CD4-positive, CD25-positive, alpha-beta regulatory T cell (primary cell): Measurements from ENCODE around the gene NFIB. TPM values are rescaled to one million over a fixed set of nuclear protein-coding genes. Genes with fewer than 3 reads are reported as not detected.

Source experiments
- ATAC-seq, 2 donors: fragments of 150-1000 bp; cut with Tn5 transposase; one replicate each; pipeline ENCODE4 v1.10.0; 2021; ENCODE audit warnings: low read depth in 2 of 2, moderate number of reproducible peaks in 2 of 2, moderate library complexity in 1 of 2
- DNase-seq, 3 donors: peaks; one replicate each; pipeline versions ENCODE4 v3.0.0 to v3.0.0-alpha.2; 2012 to 2022; ENCODE audit warnings: mixed read lengths in 1 of 3
- H3K27ac ChIP-seq: one replicate; pipeline ENCODE4 v1.7.0; 2013; ENCODE audit warnings: mild to moderate bottlenecking, low read length; ENCODE audit not compliant: insufficient read depth, poor library complexity, severe bottlenecking
- H3K27me3 ChIP-seq: one replicate; pipeline ENCODE4 v1.7.0; 2013; ENCODE audit warnings: low read length; ENCODE audit not compliant: control insufficient read depth, insufficient read depth
- H3K36me3 ChIP-seq: one replicate; pipeline ENCODE4 v1.7.0; 2013; ENCODE audit warnings: mild to moderate bottlenecking, low read length, moderate library complexity; ENCODE audit not compliant: control insufficient read depth, insufficient read depth
- H3K4me1 ChIP-seq: 2 replicates; pipeline ENCODE4 v1.7.0; 2013; ENCODE audit warnings: mild to moderate bottlenecking, low read length; ENCODE audit not compliant: insufficient read depth, control insufficient read depth, poor library complexity, severe bottlenecking
- H3K4me3 ChIP-seq: one replicate; pipeline ENCODE4 v1.7.0; 2013; ENCODE audit warnings: low read depth, mild to moderate bottlenecking, low read length, moderate library complexity
- H3K9me3 ChIP-seq, 2 experiments: 1 replicate in 1 of 2; 2 replicates in 1 of 2; pipeline ENCODE4 v1.7.0; 2013; ENCODE audit warnings: low read length in 2 of 2, mild to moderate bottlenecking in 1 of 2, moderate library complexity in 1 of 2; ENCODE audit not compliant: control insufficient read depth in 2 of 2
- H3K27ac Mint-ChIP-seq, 3 donors: one replicate each; pipeline ENCODE4 v1.8.0; 2020 to 2022; ENCODE audit warnings: mild to moderate bottlenecking in 3 of 3, mixed read lengths in 3 of 3, moderate library complexity in 2 of 3
- H3K27me3 Mint-ChIP-seq: one replicate; pipeline ENCODE4 v1.8.0; 2022; ENCODE audit warnings: mild to moderate bottlenecking, mixed read lengths
- H3K36me3 Mint-ChIP-seq: one replicate; pipeline ENCODE4 v1.8.0; 2020; ENCODE audit warnings: mixed read lengths
- H3K4me1 Mint-ChIP-seq, 4 donors: one replicate each; pipeline ENCODE4 v1.8.0; 2020 to 2022; ENCODE audit warnings: mixed read lengths in 4 of 4, mild to moderate bottlenecking in 1 of 4
- H3K4me3 Mint-ChIP-seq, 4 donors: one replicate each; pipeline ENCODE4 v1.8.0; 2020 to 2022; ENCODE audit warnings: mild to moderate bottlenecking in 4 of 4, mixed read lengths in 4 of 4, moderate library complexity in 3 of 4
- H3K9me3 Mint-ChIP-seq, 7 donors: one replicate each; pipeline ENCODE4 v1.8.0; 2020 to 2022; ENCODE audit warnings: mixed read lengths in 7 of 7, mild to moderate bottlenecking in 3 of 7, moderate library complexity in 2 of 7
- polyA plus RNA-seq, 4 donors: library from polyadenylated mRNA; unstranded; fragments of 300-500 nt; fragmentation: Illumina TruSeq; gene quantifications; one replicate each; pipeline ENCODE4 v1.2.3, GENCODE V29; 2021
- total RNA-seq: library from RNA; stranded (reverse); gene quantifications from one replicate; pipeline ENCODE4 v1.2.3, GENCODE V29; 2022

The NFIB gene
- total and polyA plus RNA-seq, 5 donors from 2014 or later, result 0.20 TPM; not detected in 4

DNA sequence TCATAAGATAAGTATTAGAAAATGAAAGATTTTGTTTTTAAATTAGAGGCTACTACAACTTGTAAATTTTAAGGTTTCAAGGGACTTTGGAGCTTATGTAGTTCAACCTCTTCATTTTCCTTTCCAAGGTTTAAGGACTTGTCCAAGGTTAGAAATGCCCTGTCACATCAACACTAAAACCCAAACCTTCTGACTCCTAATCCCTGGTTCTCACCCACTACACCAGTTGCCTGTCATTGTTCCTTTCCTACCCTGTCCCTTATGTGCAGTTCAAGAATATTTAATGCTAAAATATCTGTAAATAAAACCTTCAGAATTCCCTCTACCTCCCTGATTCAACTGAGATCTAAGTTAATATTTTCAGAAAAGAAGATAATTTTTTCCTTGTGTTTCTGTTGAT lies 206.4 kb downstream of the NFIB start:
- H3K4me1 ChIP-seq, result no peaks in the 10 kb centered on the region
- no peak overlapping the region for H3K27ac ChIP-seq
- no peaks in the 10 kb centered on the region for H3K36me3 ChIP-seq
- H3K4me1 Mint-ChIP-seq, result no peaks in the 10 kb centered on the region
- no peaks in the 10 kb centered on the region for H3K27me3 Mint-ChIP-seq
- no peak overlapping the region for H3K27ac Mint-ChIP-seq
- H3K4me3 Mint-ChIP-seq, result no peak overlapping the region
- H3K27me3 ChIP-seq, result no peaks in the 10 kb centered on the region
- H3K4me3 ChIP-seq, result no peak overlapping the region
- peaks cover 0 to 3% (median 0%) of the 10 kb centered on the region in 7 donors for H3K9me3 Mint-ChIP-seq
- DNase-seq (no peak), ATAC-seq (no peak)
- no peaks in the 10 kb centered on the region for H3K36me3 Mint-ChIP-seq
- no peaks in the 10 kb centered on the region for H3K9me3 ChIP-seq

DNA sequence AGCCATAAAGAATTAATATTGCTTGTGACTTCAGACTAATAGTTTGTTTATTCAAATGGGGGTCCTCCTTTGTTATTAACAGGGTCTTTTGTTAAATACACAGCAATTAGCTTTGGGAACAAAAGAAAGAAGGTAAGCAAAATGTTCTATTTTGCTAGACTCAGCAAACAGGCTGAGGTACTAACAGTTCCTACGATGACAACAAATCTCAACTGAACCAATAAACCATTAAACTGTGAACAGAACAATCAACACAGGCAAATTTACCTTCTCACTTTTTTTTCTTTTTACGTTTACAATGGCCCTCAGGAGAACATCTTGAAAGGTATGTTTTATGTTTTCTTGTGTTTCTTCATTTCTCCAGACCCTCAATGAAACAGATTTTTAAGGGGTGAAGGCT lies 207.2 kb downstream of the NFIB start:
- Mint-ChIP-seq H3K27me3 (no peaks in the 10 kb centered on the region), H3K27ac (no peak overlapping the region), H3K4me1 (no peaks in the 10 kb centered on the region), H3K4me3 (no peak overlapping the region), H3K36me3 (no peaks in the 10 kb centered on the region), H3K9me3 (peaks cover 0 to 3% (median 0%) of the 10 kb centered on the region in 7 donors)
- DNase-seq, result no peak
- Histone ChIP-seq H3K4me3 (no peak overlapping the region), H3K27ac (no peak overlapping the region), H3K9me3 (no peaks in the 10 kb centered on the region), H3K27me3 (no peaks in the 10 kb centered on the region), H3K4me1 (no peaks in the 10 kb centered on the region), H3K36me3 (no peaks in the 10 kb centered on the region)
- ATAC-seq, result no peak

DNA sequence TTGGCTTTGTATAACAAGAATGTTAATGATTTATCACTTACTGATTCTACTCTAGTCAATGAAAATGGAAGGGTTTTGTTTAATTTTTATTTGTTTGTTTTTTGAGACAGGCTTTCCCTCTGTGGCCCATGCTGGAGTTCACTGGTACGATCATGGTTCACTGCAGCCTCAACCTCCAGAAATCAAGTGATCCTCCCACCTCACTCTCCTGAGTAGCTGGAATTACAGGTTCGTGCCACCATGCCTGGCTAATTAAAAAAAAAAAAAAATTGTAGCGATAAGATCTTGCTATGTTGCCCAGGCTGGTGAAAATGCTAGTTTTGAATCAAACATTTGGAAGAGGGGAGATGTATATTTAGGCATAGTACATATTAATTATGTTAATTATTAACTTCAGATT lies 209.4 kb downstream of the NFIB start:
- Histone ChIP-seq H3K27ac (no peak overlapping the region), H3K4me1 (no peaks in the 10 kb centered on the region), H3K27me3 (no peaks in the 10 kb centered on the region), H3K4me3 (no peak overlapping the region), H3K36me3 (no peaks in the 10 kb centered on the region), H3K9me3 (no peaks in the 10 kb centered on the region)
- ATAC-seq, result no peak
- no peak for DNase-seq
- Mint-ChIP-seq H3K36me3 (no peaks in the 10 kb centered on the region), H3K27me3 (no peaks in the 10 kb centered on the region), H3K9me3 (peaks cover 0 to 3% (median 0%) of the 10 kb centered on the region in 7 donors), H3K4me1 (no peaks in the 10 kb centered on the region), H3K27ac (no peak overlapping the region), H3K4me3 (no peak overlapping the region)

DNA sequence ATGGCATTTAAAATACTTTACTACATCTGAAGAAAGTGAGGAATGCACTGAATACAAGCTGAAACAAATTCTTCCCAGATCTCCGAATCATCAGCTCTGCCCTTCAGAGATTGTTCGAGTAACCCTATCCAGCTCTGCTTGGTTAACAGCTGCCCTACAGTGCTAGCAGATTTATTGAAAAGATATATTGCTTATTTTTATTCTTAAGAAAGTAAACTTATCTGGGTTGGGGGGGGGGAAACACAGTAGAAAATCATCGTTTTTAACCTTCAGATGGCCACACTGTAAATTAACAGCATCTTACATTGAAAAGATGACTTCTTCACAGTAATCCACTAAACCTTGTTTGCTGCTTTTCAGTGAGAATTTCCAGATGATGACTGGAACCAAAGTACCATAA lies 210.8 kb downstream of the NFIB start:
- no peak overlapping the region for H3K4me3 ChIP-seq
- no peaks in the 10 kb centered on the region for H3K4me1 ChIP-seq
- no peaks in the 10 kb centered on the region for H3K9me3 ChIP-seq
- no peaks in the 10 kb centered on the region for H3K36me3 Mint-ChIP-seq
- H3K27ac ChIP-seq, result no peak overlapping the region
- H3K27ac Mint-ChIP-seq, result no peak overlapping the region
- no peak overlapping the region for H3K4me3 Mint-ChIP-seq
- peaks cover 0 to 3% (median 0%) of the 10 kb centered on the region in 7 donors for H3K9me3 Mint-ChIP-seq
- no peaks in the 10 kb centered on the region for H3K27me3 ChIP-seq
- no peaks in the 10 kb centered on the region for H3K27me3 Mint-ChIP-seq
- no peaks in the 10 kb centered on the region for H3K4me1 Mint-ChIP-seq
- DNase-seq (no peak), ATAC-seq (no peak)
- H3K36me3 ChIP-seq, result no peaks in the 10 kb centered on the region

DNA sequence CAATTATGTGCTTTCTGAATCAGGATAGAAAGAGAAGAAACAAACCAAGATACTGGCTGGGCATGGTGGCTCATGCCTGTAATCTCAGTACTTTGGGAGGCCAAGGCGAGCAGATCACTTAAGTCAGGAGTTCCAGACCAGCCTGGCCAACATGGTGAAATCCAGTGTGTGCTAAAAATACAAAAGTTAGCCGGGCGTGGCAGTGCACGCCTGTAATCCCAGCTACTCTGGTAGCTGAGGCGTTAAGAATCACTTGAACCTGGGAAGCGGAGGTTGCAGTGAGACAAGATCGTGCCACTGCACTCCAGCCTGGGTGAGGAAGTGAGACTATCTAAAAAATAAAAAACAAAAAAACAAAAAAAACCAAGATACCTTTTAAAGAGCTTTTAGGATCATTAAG lies 214.2 kb downstream of the NFIB start:
- H3K4me3 ChIP-seq, result no peak overlapping the region
- H3K27me3 ChIP-seq, result no peaks in the 10 kb centered on the region
- no peaks in the 10 kb centered on the region for H3K36me3 ChIP-seq
- H3K27ac ChIP-seq, result no peak overlapping the region
- H3K4me1 ChIP-seq, result no peaks in the 10 kb centered on the region
- DNase-seq (no peak), ATAC-seq (no peak)
- H3K27ac Mint-ChIP-seq, result no peak overlapping the region
- H3K9me3 Mint-ChIP-seq, result peaks cover 0 to 3% (median 0%) of the 10 kb centered on the region in 7 donors
- no peaks in the 10 kb centered on the region for H3K36me3 Mint-ChIP-seq
- H3K9me3 ChIP-seq, result no peaks in the 10 kb centered on the region
- no peaks in the 10 kb centered on the region for H3K27me3 Mint-ChIP-seq
- H3K4me3 Mint-ChIP-seq, result no peak overlapping the region
- no peaks in the 10 kb centered on the region for H3K4me1 Mint-ChIP-seq

DNA sequence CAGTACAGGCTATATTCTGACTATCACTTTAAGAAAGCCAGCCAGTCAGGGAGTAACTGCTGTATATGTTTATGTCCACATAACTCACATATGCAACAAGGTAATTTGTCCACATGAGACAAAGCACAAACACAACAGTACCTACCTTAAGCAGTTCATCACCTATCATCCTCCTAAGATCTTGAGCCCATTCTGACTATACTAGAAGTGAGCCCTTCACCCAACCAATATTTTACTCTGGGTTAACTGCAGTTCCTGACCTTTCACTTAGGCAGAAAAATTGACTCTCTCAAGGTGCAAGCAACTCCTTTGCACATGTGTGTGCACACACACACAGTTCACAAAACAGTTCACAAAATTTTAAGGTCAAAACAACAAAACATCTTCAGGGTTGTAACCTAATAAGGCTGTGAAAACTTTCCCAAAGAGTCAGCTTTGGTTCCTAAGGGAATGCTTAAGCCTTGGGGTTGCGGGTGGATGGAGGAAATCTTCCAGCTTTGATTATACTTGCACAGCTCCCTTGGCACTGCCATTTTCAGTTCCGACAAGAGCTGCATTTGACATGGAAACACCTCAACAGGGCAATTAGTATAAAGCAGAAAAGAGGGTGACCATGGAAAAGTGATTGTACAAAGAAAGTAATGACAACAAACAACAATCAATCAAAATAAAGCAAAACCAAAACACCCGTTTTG lies 215.3 kb downstream of the NFIB start:
- peaks cover 0 to 3% (median 0%) of the 10 kb centered on the region in 7 donors for H3K9me3 Mint-ChIP-seq
- Histone ChIP-seq H3K36me3 (no peaks in the 10 kb centered on the region), H3K4me1 (no peaks in the 10 kb centered on the region), H3K27ac (no peak overlapping the region), H3K9me3 (no peaks in the 10 kb centered on the region), H3K27me3 (no peaks in the 10 kb centered on the region), H3K4me3 (no peak overlapping the region)
- H3K27ac Mint-ChIP-seq, result no peak overlapping the region
- ATAC-seq, result no peak
- no peaks in the 10 kb centered on the region for H3K27me3 Mint-ChIP-seq
- H3K4me3 Mint-ChIP-seq, result no peak overlapping the region
- DNase-seq, result no peak
- no peaks in the 10 kb centered on the region for H3K4me1 Mint-ChIP-seq
- H3K36me3 Mint-ChIP-seq, result no peaks in the 10 kb centered on the region

DNA sequence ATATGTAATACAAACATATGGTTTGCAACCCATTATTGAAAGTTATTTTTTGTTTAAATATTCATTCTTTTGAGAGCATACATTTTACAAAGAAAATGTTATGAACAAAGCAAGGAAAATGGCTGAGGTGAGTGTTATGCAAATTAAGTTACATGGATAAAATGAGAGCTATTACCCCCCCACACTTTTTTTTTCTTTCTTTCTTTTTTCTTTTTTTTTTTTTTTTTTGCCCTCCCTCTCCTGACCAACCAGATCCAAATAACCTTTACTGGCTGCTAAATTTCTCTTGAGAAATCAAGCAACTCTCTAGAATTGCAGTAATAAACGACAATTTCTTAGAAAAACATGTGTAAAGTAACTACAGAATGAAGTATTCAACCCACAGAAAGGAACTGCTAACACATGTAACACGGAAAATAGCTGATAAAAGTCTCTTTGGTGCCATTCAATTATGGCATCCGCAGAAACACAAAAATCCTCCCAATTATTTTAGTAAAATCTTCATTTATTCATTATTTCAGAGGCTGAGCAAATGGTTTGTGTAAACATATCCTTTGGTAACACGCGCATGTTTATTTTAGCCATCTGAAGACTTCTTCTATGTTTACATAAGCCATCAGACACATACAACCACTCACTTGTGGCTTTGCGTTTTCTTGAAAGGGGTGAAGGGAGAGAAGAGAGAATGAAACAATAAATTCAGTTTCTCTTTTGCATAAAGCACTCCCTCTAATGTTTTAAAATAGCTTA lies 216.1 kb downstream of the NFIB start:
- DNase-seq (no peak), ATAC-seq (no peak)
- H3K9me3 ChIP-seq, result no peaks in the 10 kb centered on the region
- no peaks in the 10 kb centered on the region for H3K27me3 ChIP-seq
- H3K4me1 ChIP-seq, result no peaks in the 10 kb centered on the region
- no peak overlapping the region for H3K27ac Mint-ChIP-seq
- H3K9me3 Mint-ChIP-seq, result peaks cover 0 to 3% (median 0%) of the 10 kb centered on the region in 7 donors
- no peaks in the 10 kb centered on the region for H3K4me1 Mint-ChIP-seq
- H3K36me3 ChIP-seq, result no peaks in the 10 kb centered on the region
- no peak overlapping the region for H3K27ac ChIP-seq
- no peak overlapping the region for H3K4me3 Mint-ChIP-seq
- H3K36me3 Mint-ChIP-seq, result no peaks in the 10 kb centered on the region
- no peak overlapping the region for H3K4me3 ChIP-seq
- no peaks in the 10 kb centered on the region for H3K27me3 Mint-ChIP-seq

DNA sequence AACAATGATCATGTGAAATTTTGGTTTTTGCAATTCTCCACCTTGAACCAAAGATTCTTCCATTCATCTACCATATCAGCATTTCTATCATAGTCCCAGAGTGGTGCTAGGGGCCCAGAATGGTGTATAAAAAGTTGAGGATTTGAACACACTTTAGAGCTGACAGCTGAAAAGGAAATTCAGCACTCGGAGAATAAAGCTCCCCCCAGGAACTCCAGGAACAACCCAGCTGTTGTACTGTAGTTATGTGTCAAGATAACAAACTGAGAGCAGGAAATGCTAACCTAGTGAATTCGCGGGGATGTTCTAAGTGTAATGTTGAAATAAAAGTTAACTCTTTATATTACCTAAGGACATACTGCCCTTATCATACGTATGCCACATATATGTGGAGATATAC lies 216.7 kb downstream of the NFIB start:
- H3K9me3 ChIP-seq, result no peaks in the 10 kb centered on the region

More for the DNA sequence above, 216.7 kb downstream of the NFIB start:
- Mint-ChIP-seq H3K4me1 (no peaks in the 10 kb centered on the region), H3K9me3 (peaks cover 0 to 3% (median 0%) of the 10 kb centered on the region in 7 donors), H3K36me3 (no peaks in the 10 kb centered on the region), H3K27ac (no peak overlapping the region), H3K4me3 (peak overlapping the region in 1 of 4 donors; percentile 81), H3K27me3 (no peaks in the 10 kb centered on the region)
- no peak overlapping the region for H3K4me3 ChIP-seq
- H3K36me3 ChIP-seq, result no peaks in the 10 kb centered on the region
- ATAC-seq, result no peak
- no peak overlapping the region for H3K27ac ChIP-seq
- no peaks in the 10 kb centered on the region for H3K4me1 ChIP-seq
- no peaks in the 10 kb centered on the region for H3K27me3 ChIP-seq
- DNase-seq, result no peak
